ENCODE results near the gene SMIM5. TPM values are rescaled to one million over a fixed set of nuclear protein-coding genes. Genes with fewer than 3 reads are reported as not detected.

Gene SMIM5
- total and polyA plus RNA-seq, 2 of the 13 experiments (the other 11 are each of a cell fraction or from before 2014, with no cell fraction given): not detected

GRCh38 chr17:75589012-75589918, 44.0 kb upstream of the SMIM5 start (continued):
- TF ChIP-seq ZGPAT (CRISPR knock-in tag; IDR thresholded peaks at IDR 0.05) (0 out of 2 replicates have a peak, but pooled peaks have one; percentile 21), USF2 (IDR thresholded peaks at IDR 0.05; ENCODE audit: low read depth, low read length) (no peak), USF2 (CRISPR knock-in tag; IDR thresholded peaks at IDR 0.05; ENCODE audit: borderline replicate concordance) (no peak)

- CTCF ChIA-PET (ENCODE audit: low intra/inter-chr PET ratio, low total read pairs): interaction anchor here (0.8 to 1.5 kb wide), 2 partner anchors 25 to 74 kb away, joined by 3 to 7 read pairs; partner anchors contain the start of gene TSEN54
- no peak for ATAC-seq
- in situ Hi-C loops (cut with HindIII; ENCODE audit: extremely low pct_ligation_motif_present, low pct_unique_long_range_greater_than_20kb): loop anchor here (10.0 kb wide), 1 partner anchor 165 kb away; no protein-coding TSS in a partner anchor
- no peak for DNase-seq (ENCODE audit: low spot score)
- Histone ChIP-seq H4K20me1 (ENCODE audit: insufficient read depth, low read length) (no peaks in the 10 kb centered on the region), H3K4me3 (replicated peaks in 1 of 3; ENCODE audit: insufficient read depth in 1 of 3, low read depth in 2 of 3, low read length in 3 of 3) (peak overlapping the region in 2 of 3 experiments; percentile 72 to 75; a peak in 3 of 6 replicates), H3K9me3 (ENCODE audit: low read length) (no peaks in the 10 kb centered on the region), H3K36me3 (replicated peaks in 1 of 2; ENCODE audit: control insufficient read depth in 1 of 2, insufficient read depth in 2 of 2, low read length in 2 of 2) (no peaks in the 10 kb centered on the region), H3K79me2 (ENCODE audit: insufficient read depth, low read length) (no peaks in the 10 kb centered on the region), H3K27ac (ENCODE audit: extremely low read length, insufficient read depth, low read length) (no peak overlapping the region), H3K4me2 (ENCODE audit: low read depth, low read length) (peak overlapping the region; percentile 71), H3K4me1 (ENCODE audit: insufficient read depth, low read length) (peaks cover 33% of the 10 kb centered on the region), H3K27me3 (ENCODE audit: control insufficient read depth in 1 of 2, insufficient read depth in 2 of 2, low read length in 2 of 2) (peaks cover 12 to 15% of the 10 kb centered on the region in 2 experiments; a peak in 4 of 5 replicates), H2AFZ (ENCODE audit: low read length) (no peak overlapping the region), H3K9ac (ENCODE audit: insufficient read depth, low read depth, low read length) (peak overlapping the region; percentile 57; the same call in 1 of the 2 replicates)
- intact Hi-C loops (cut with micrococcal nuclease; ENCODE audit: unreplicated experiment): loop anchor here (5.0 kb wide), 1 partner anchor 63 kb away; the partner anchor contains the start of gene LLGL2
- WGBS (ENCODE audit: low lambda C conversion rate): 82% methylated on average over 28 of the region's 29 CpGs
- POLR2A ChIA-PET: interaction anchor here (1.2 to 2.1 kb wide), 2 partner anchors 9 to 11 kb away, joined by 3 to 8 read pairs; no protein-coding TSS in a partner anchor
- FAIRE-seq: no peak
- BruUV-seq (replicated peaks): no TSS peak
- TF ChIP-seq ZFP91 (CRISPR knock-in tag; IDR thresholded peaks at IDR 0.05; ENCODE audit: borderline replicate concordance) (0 out of 2 replicates have a peak, but pooled peaks have one; percentile 27), REL (CRISPR knock-in tag; conservative IDR thresholded peaks at IDR 0.05) (no peak), GTF2F1 (IDR thresholded peaks at IDR 0.05; ENCODE audit: low read length) (no peak), ZHX1 (CRISPR knock-in tag; IDR thresholded peaks at IDR 0.05; ENCODE audit: low read depth) (0 out of 2 replicates have a peak, but pooled peaks have one; percentile 5), CHD2 (IDR thresholded peaks at IDR 0.05; ENCODE audit: low read depth, low read length) (no peak), ZFP36L1 (CRISPR knock-in tag; IDR thresholded peaks at IDR 0.05) (no peak), SMC3 (IDR thresholded peaks at IDR 0.05; ENCODE audit: low read length) (no peak), ZBTB21 (CRISPR knock-in tag; IDR thresholded peaks at IDR 0.05) (no peak), ZZZ3 (CRISPR knock-in tag; IDR thresholded peaks at IDR 0.05; ENCODE audit: borderline replicate concordance) (no peak), ZNF782 (CRISPR knock-in tag; IDR thresholded peaks at IDR 0.05; ENCODE audit: borderline replicate concordance) (no peak)
These were observed 43.3 kb upstream of the SMIM5 start for GRCh38 chr17:75589919-75590303.

Data from HepG2 (cell line).